ENCODE results near the gene PIP5K1B.

The PIP5K1B gene

GRCh38 chr9:68780720-68781119, 75.7 kb downstream of the PIP5K1B start:
- H3K4me3 ChIP-seq (ENCODE audit: low read depth, low read length), result peak overlapping the region; percentile 80
- in situ Hi-C loops (cut with HindIII; ENCODE audit: low sequenced_read_pairs), result no loop called here
- TF ChIP-seq, protein P1, sequence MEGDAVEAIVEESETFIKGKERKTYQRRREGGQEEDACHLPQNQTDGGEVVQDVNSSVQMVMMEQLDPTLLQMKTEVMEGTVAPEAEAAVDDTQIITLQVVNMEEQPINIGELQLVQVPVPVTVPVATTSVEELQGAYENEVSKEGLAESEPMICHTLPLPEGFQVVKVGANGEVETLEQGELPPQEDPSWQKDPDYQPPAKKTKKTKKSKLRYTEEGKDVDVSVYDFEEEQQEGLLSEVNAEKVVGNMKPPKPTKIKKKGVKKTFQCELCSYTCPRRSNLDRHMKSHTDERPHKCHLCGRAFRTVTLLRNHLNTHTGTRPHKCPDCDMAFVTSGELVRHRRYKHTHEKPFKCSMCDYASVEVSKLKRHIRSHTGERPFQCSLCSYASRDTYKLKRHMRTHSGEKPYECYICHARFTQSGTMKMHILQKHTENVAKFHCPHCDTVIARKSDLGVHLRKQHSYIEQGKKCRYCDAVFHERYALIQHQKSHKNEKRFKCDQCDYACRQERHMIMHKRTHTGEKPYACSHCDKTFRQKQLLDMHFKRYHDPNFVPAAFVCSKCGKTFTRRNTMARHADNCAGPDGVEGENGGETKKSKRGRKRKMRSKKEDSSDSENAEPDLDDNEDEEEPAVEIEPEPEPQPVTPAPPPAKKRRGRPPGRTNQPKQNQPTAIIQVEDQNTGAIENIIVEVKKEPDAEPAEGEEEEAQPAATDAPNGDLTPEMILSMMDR (IDR thresholded peaks at IDR 0.05; ENCODE audit: low read depth, low read length), result no peak
- peak; percentile 9 for DNase-seq (ENCODE audit: low read depth, low spot score)

GRCh38 chr9:68781928-68782327, 76.9 kb downstream of the PIP5K1B start:
- in situ Hi-C loops (cut with HindIII; ENCODE audit: low sequenced_read_pairs), result no loop called here
- no peak for DNase-seq (ENCODE audit: low read depth, low spot score)

DNA sequence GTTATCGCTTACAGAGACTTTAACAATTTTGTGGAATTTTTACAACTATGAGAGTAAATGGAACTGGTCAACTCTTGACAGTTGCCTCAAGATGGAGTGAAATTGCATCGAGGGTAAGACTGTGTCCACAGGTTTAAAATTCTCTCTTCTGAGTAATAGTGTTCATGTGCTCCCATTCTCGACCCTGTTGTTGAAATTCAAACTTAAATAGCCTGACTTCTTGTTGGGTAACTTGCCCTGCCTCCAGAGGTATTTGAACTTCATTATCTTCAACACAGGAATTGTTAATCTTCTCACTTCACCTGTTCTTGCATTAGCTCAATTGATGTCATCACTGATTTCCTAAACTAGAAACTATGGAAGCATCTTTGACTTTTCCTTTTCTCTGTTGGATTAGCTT, 77.5 kb downstream of the PIP5K1B start:
- in situ Hi-C loops (cut with HindIII; ENCODE audit: low sequenced_read_pairs), result no loop called here
- TF ChIP-seq, protein P1 (IDR thresholded peaks at IDR 0.05; ENCODE audit: low read depth, low read length), result no peak
- H3K4me3 ChIP-seq (ENCODE audit: low read depth, low read length), result no peak overlapping the region

More at GRCh38 chr9:68781928-68782327, 76.9 kb downstream of the PIP5K1B start:
- no peak overlapping the region for H3K4me3 ChIP-seq (ENCODE audit: low read depth, low read length)
- TF ChIP-seq, protein P1 (IDR thresholded peaks at IDR 0.05; ENCODE audit: low read depth, low read length), result no peak

GRCh38 chr9:68785965-68786364, 80.9 kb downstream of the PIP5K1B start:
- H3K4me3 ChIP-seq (ENCODE audit: low read depth, low read length), result no peak overlapping the region
- in situ Hi-C loops (cut with HindIII; ENCODE audit: low sequenced_read_pairs), result no loop called here
- TF ChIP-seq, protein P1 (IDR thresholded peaks at IDR 0.05; ENCODE audit: low read depth, low read length), result no peak
- no peak for DNase-seq (ENCODE audit: low read depth, low spot score)

More for the DNA sequence above, 77.5 kb downstream of the PIP5K1B start:
- no peak for DNase-seq (ENCODE audit: low read depth, low spot score)

- H3K4me3 ChIP-seq (ENCODE audit: low read depth, low read length), result no peak overlapping the region
- TF ChIP-seq, protein P1 (IDR thresholded peaks at IDR 0.05; ENCODE audit: low read depth, low read length), result no peak
- in situ Hi-C loops (cut with HindIII; ENCODE audit: low sequenced_read_pairs), result no loop called here
- DNase-seq (ENCODE audit: low read depth, low spot score), result no peak
Measured at GRCh38 chr9:68791169-68791568, 86.1 kb downstream of the PIP5K1B start.

DNA sequence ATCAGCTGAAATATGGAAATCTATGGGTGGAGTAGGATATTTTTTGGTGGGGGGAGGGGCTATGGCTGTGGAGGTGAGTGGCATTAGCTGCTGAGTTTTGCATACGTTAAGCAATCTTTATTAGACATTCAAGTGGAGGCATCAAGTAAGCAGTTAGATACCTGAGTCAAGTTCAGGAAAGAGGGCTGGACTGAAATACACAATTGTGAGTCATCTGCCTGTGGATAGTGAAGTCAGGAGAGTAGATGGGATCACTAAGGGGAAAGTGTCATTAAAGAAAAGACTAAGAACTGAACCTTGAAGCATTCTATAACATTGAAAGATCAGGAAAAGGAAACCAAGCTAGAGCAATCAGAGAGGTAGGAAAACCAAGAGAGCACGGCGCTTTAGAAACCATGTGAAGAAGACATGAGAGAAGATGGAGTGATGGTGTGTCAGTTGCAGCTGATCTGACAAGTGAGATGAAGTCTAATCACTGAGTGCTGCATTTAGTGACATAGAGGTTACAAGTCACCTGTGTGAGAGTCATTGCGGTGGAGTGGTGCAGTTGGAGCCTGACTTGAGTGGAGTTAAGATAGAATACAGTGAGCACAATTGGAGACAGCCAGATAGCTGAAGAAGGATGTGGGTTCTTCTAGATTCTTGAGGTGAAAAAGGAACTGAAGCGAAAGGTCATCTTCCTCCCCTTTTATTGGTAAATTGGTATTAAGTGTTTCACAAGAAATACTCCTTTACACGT, 88.7 kb downstream of the PIP5K1B start:
- in situ Hi-C loops (cut with HindIII; ENCODE audit: low sequenced_read_pairs), result no loop called here
- no peak for DNase-seq (ENCODE audit: low read depth, low spot score)

More for the DNA sequence above, 88.7 kb downstream of the PIP5K1B start:
- TF ChIP-seq, protein P1 (IDR thresholded peaks at IDR 0.05; ENCODE audit: low read depth, low read length), result no peak
- no peak overlapping the region for H3K4me3 ChIP-seq (ENCODE audit: low read depth, low read length)

All from astrocyte of the spinal cord (primary cell).